ENCODE data around the gene TCERG1L.
"Not testable (repeated sequence)": the region's sequence is repeated elsewhere in the genome, so short reads cannot be mapped to it uniquely, and the experiment has no call there.

Gene TCERG1L

DNA sequence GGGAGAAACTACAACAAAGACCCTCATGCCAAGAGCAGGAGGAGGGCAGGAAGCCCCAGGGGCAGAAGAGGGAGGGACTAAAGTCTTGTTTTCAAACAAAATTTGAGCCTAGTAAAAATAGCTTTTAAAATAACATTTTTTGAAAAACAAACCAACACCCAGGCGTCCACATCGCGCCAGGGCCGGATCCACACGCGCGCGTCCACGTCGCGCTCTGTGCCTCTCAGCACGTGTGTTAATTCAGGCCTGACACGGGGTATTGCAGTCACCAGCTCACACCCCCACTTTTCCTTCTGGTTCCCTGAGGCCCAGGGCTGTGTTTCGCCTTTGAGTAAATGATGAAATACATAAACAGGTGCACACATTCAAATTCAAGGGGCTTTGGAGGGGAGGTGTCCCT lies 196.2 kb downstream of the TCERG1L start:
- no peak for DNase-seq

DNA sequence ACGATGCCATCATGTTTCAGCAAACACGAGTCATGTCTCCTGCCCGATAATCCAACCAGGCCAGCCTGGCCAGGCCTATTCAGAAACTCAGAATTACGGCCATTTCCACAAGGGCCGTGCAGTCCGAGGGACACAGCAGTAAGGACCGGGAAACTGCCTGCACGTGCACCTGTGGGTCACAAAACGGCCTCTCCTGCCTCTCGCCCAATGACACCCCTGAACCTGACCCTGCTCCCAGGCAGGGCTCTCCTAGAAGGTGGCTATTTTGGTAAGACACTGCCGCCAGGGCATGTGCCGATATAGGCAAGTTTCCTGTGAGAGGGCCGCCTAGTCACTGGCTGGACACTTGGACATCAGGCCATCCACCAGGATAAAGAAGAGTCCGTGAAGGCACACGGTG lies 196.7 kb downstream of the TCERG1L start:
- DNase-seq = no peak

DNA sequence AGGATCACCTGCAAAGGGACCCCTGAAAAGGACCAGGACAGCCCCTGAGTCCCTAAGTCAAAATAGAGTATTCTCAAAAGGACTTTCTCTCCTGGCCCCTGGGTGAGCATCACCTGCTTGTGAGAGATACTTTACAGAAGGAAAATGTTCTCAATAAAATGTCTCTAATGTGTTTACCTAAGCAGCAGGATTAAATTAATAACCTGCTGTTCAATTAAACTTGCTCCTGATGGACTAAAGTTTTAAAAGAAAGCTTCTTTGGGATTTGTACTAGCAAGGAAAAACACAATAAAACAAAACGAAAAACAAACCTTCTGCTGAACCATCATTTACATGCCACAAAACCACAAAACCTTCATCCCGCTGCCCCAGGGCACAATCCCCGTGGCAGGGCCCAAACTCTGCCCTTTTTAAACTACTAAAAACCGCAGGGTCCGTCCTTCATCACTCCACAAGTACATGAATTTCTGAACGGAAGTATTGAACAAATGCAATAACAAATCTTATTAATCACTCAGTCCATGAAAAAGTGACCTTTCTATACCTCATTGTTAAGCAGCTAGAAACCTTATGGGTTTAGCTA lies 197.7 kb downstream of the TCERG1L start:
- no peak for DNase-seq

DNA sequence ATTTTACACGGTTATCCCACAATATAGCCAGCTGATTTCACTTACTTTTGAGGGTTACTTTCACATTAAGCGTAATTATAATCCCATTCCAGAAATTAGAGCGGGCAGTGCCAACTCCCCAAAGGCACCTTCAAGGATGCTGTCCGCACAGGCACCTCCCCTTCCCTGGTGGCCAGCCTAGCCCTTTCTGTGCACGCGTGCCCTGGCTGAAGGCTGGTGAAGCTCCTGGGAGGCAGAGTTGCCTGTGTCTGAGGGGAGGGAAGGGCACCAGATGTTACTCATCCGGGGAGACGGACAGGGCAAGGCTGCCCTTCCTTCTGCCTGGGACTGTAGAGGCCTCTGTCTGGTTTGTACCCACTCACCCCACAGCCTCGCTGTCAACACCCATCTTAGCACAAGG lies 198.4 kb downstream of the TCERG1L start:
- no peak for DNase-seq

DNA sequence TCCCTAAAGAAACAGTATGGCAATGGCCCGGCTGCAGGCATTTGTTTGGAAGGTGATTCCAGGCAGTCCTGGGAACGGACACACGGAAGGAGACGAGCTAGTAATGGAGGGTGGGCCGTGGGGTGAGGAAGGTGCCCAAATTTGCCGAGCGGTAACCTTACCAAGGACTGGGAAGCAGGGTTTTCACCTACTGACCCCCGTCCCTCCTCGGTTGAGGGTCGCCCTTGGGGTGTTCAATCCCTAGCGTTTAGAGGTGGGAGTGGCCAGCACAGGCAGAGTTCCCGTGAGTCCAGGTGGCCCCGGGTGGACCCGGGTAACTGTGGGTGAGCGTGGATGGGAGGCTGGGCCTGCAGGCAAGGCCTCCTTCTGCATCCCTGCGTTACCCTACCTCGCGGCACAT lies 198.8 kb downstream of the TCERG1L start:
- DNase-seq = no peak

DNA sequence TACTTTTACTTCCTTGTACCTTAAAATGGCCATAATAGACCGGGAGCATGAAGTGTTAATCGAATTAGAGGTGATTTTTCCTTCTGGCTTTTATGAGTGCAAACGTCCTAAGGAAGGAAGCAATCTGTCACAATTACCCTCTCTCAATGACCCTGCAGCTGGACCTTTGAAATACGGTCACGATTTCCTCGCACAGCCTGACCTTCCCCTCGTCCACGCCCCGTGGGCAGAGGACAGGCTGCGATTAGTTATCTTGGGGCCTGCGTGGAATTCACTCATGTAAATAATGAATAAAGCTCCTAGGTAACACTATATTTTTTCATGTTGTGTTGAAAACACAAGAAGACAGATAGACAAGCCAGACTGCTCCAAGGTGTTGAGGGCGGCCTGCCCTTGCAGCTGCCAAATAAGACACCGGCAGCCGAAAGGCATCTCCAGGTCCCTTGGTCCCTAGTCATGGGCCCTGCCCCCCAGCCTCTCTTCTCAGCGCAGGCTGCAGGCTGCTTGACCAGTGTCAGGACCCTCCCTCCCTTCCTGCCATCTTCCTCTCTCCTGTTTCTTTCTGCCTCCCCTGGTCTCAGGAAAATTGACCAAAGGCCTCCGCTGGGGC lies 199.9 kb downstream of the TCERG1L start:
- DNase-seq = no peak

DNA sequence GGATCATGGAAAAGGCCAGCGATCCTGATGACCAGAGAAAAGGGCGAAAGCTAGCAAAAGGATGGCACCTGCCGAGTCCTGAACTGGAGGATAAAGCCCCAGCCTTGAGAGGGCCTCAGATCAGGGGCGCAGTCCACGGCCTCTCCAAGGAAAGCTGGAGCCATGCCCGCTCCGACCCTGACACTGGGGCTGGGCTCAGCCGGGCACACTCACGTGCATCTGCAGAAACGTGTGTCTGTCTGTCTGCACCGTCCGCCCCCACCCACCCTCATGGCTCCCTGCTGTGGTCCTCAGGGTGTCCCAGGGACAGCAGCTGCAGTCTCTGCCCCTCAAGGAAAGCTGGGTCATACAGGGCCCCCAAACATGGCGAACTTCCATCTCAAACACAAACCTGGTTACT lies 200.5 kb downstream of the TCERG1L start:
- no peak for DNase-seq

DNA sequence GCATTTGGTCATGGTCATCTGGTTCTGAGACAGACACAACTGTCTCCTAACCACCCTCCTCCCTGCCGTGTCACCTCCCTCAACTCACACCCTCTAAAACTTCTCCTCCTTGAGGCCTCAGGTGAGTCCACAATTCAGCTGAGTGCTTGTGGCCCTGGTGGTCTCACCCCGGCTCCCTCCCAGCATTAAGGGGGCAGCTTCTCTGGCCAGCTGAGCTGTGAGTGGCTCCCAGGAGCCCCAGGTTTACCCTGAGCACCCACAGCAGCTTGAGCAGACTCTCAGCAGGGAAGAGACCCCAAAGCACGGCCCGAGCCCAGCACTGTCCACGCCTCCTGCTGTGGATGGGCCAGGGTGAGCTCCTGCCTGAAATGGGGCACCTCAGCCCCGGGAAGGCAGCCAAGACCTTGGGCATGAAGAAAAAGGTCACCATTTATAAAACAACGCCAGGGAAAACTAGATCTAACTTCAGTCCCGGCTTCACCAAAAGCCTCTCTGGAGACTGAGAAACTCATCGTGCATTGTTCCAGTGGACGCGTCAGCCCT lies 201.2 kb downstream of the TCERG1L start:
- no peak for DNase-seq

DNA sequence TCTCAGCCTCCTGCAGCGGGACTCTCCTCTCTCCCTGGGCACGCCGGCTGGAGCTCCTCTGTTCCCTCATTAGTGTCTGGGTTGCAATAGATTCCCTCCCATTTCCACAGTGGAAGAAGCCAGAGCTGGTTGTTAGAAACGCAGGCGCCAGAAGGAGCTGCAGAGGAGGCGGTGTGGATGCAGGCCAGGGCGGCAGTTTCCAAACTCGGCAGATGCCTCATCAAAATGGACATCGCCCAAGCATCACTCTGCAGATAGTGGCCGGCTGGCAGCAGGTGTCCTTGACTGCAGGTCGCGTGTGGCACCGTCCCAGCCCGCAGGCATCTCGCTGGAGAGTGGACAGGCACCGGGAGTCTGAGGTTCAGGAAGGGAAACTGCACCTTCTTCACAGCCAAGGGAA lies 201.8 kb downstream of the TCERG1L start:
- no peak for DNase-seq

DNA sequence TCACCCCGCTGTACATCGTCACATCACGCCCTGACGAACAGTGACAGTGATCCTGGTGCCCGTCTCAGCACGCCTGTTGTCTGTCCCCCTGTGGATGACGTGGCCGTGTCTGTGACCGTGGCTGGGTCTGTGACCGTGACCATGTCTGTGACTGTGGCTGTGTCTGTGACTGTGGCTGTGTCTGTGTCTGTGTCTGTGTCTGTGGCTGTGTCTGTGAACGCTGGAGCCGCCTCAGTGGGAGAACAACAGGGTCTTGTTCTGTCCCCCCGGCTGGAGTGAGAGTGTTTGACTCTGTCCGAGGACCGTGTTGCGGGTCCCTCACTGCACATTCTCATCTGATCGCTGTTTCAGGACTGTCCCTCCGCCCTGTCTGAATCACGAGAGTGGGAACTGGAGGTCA lies 202.2 kb downstream of the TCERG1L start:
- DNase-seq = no peak

DNA sequence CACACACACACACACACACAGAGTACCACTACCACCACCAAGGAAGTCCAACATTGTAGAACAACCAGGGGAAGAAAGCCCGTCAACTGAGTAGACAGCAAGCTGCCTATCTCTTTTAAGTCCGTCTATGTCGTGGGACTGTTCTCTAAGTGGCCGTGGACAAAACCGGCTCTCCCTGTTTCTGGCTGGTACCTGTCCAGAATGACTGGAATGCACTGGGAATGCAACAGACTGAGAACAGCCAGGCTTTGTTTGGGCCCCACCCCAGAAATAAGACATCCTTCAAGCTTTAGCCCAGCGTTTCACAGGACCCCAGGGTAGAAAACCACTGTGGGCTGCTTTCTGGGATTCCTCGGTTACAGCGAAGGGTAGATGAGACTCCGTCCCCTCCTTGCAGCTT lies 203.6 kb downstream of the TCERG1L start:
- no peak for DNase-seq

DNA sequence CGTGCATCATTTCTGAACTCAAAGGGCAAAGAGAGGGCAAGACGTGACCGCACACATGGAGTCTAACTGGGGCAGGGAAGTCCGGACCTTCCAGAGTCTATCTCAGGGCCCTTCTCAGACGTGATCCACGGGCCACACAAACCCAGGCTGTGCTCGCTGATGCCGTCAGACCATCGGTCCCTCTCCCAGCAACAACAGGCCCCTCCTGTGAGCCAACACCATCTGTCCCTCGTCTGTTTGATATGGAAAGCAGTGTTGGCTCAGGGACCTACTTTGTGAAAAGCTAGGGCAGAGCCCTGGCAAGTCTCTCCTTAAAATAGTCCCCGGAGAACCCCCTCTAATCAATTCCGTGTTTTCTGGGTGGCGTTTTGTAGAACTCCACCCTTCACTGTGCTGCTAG lies 208.8 kb downstream of the TCERG1L start:
- no peak for DNase-seq

DNA sequence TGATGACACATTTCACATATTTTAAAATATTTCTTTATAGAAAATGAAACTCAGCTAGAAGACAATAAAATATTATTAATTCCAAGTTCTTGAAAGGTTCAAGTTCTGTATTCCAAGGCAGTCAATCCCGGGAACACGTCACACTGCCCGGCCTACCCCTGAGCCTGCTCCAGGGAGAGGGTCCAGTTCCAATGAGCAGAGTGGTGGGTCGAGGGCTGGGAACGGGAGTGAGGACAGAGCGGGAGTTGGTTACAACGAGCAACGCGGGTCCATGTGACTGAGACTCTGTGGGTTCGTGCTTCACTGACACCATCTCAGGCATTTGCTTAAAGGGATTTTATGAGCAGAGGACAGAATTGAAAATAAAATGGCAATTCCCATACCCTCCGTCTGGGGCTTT lies 209.4 kb downstream of the TCERG1L start:
- no peak for DNase-seq

DNA sequence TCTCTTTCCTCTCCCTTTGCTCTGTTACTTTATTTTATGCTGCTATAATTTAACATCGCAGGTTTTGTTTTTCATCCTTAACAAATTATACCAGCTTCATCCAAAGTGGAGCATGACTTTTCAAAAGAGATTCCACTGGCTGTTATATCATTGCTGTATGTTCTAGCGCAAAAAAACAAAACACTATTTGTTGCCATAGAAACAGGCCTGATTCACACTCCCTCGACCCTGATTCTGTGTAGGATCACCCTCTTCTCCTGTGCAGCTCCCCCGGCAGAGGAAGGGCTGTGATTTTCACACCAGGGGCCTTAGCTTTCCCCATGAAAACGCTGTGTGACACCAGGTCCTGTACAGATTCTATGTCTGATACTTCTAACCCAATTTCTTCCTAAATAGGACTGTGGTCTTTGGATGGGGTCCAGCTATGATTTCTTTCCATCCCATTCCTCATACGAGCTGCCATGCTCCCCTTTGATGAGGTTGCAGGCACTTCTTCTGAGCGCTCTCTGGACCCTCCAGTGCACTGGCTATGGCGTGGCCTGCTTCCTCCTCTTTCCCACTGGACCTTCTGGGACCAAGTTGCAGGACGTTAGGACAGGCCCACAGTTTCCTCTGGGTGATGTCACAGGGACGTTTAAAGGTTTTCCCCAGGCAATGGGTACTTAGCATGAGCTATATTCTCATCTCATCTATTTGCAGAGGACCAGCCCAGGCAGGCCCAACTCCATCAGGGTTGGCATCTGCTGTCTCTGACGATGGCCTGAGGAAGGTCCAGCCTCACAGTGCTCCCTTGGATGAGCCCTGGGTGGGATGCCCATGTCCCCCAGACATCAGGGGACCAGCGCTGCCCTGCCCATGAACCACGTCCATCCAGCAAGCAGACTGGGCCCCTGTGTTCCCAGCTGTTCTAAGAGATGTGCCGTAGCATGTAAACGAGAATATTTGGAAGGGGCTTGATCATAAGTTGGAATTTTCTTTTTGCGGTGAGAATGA lies 210.8 kb downstream of the TCERG1L start:
- DNase-seq = not testable (repeated sequence)

DNA sequence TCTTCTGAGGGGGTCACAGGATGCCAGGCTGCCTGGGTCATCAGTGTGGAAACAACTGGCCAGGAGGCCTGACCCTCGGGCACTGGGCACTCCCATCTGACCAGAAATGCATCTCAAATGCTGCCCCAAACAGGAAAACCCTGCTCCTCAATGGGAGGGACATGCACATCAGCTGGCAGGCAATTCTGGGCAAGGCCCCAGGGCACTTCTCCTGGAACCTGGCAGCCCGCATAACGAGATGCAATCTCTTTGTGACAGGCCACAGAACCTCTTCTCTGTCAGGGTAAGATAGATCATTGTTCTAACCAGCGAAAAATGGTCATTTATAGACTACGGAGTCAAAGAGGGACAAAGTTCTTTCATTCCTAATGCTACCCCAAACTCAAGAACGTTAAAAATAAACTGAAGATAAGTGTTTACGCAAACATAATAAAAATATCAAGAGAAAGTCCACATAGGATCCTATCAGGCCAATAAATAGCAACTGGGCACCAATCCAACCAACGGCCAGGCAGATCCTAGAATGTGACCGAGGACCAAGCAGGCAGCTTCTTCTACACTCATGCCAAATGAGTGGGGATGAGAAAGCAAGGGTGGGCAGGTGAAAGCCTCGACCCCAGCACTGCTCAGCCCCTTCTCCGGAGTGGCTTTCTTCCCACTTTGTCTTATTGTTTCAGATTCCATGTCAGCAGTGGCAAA lies 212.3 kb downstream of the TCERG1L start:
- DNase-seq = no peak

DNA sequence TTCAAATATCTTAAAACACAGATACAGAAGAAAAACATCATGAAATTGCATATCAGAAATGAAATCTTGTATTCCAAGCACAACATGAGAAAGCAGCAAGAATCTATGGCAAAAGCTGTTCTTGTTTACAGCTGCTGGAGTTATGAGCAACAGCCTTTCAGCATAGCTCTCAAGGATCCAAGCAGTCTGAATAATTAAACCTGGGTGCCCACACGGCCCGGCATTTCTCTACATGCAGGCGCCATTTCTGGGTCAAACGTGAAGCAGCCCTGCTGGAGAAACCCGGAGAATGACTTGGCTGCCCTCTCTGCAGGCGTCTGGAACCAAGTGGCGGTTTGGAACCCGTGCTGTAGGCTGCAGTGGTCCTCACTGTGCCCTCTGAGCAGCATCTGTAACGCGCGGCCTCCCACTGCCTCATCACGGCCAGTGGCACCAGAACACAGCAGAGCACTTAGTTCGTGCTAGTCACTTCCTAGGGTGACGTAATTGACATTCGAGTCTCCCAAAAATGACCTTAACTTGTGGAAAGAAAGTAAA lies 213.0 kb downstream of the TCERG1L start:
- no peak for DNase-seq

DNA sequence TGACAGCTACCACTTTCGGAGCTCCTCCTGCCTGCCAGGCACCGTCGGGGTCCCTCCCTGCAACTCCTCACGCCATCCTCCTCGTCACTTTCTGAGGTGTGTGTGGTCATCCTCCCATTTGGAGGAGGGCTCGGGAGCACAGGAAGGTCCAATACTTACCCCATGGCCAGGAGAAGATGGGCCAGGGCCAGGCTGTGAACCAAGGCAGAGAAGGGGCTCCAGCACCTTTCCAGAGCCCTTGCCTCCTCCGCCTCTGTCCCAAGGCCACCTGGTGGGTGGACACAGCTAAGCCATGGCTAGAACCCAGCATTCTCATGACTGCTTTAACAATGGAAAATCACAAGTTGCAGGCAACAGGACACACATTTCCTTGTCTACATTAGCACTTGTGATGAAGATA lies 215.5 kb downstream of the TCERG1L start:
- DNase-seq = no peak

DNA sequence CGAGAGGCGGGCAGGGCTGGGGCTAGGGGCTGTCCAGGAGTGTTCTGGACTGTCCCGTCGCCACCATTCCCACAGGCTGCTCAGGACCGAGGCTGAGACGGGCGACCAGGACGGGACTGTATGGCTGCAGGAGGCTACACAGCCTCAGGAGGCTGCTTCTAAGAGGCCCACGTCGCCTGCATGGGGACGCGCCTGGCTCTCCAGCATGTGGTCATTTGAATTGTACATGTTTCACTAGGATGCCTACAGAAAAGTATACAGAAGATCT lies 216.3 kb downstream of the TCERG1L start:
- DNase-seq = no peak

DNA sequence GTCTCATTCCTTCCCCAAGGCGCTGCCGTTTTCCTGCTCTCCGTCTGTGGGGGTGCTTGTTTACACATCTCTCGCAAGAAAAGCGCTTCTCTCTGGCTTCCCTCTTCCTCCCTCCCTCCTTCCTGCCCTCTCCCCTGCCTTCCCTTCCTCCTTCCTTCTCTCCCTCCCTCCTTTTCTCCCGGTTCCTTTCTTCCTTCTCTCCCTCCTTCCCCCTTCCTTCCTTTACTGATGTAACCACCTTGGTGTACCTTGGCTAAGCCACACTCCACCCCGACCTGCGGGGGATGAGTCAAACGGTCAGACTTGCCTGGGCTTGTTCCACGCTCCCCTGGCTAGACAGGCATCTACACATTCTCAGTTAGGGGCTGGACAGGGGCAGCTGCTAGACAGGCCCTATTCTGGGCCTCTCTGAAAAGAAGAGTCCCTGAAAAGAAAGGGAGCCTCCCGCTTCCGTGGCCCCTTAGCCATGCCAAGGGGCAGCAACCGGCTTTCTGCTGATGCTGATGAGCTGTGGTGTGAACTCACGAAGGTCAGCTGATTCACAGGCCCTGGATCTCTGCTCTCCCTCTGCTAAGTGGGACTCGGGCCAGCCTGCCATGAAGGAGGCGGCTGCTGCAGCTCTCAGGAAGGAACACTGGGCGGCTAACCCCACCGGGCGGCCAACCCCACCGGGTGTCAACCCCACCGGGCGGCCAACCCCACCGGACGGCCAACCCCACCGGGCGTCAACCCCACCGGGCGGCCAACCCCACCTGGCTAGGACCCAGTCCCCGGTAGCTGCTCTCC lies 216.8 kb downstream of the TCERG1L start:
- DNase-seq = no peak

DNA sequence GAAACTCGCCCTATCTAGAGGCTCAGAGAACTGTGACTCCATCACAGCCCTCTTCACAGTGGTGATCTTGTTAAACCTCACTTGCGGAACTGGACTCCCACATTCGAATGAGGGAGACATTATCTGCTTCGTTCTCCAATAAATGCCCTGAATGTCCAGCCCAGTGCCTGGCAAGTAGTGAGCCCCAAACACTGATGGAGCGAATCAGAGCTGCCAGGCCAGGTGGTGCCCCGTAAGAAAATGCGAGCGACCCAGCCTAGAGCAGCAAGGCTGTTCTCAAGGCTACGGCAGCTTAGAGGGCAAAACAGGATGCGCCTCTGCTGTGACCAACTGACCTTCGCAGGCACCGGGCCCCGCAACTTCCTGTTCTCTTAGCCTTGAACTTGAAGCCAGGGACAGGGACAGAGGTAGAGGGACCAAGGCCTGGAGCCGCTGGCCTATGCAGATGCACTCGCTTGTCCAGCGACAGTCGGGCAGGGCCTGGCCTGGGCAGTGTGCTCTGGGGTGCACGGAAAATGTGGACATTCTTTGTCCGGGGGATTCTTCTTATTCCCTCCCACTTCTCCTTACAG lies 217.6 kb downstream of the TCERG1L start:
- DNase-seq = no peak

DNA sequence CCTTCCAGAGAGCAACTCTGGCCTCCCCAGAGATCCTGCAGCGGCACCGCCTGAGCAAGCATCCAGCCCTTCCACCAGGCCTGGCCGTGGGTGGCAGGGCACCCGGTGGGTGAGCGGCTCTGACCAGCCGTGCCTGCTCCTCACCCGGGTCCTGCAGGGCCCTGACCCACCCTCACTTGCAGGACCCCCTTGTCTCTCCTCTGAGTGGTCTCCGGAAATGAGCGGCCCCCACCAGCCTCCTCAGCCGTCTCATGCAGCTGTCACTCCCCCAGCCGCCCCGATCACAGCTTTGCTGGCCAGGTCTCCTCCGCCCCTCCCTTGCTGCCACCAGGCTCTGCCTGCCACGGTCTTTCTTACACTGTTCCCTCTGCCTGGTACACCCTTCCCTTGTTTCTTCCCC lies 218.2 kb downstream of the TCERG1L start:
- DNase-seq = no peak

DNA sequence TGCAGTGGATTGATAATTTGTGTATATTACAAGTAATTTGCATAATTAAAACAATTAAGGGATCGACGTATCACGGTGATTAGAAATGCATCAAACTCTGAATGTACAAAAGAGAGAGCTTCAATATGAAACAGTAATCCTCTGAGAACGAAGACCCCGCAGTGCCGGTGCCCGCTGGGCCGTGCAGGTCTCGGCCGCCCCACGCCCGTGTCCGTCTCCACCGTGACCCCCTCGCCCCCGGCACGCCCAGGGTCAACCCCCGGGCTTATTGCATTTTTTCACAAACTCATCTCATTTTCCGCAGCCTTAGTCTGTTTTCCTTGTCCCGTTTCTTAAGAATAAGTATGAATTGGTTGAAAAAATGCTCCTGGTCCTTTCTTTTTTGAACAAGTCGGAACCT lies 218.6 kb downstream of the TCERG1L start:
- no peak for DNase-seq

All from CD4-positive, alpha-beta T cell treated with Interleukin-21 for 1 hour (primary cell).